Measurements from ENCODE around the gene TMC7.
"Not testable (repeated sequence)": the region's sequence is repeated elsewhere in the genome, so short reads cannot be mapped to it uniquely, and the experiment has no call there.

- not testable (repeated sequence) for TF ChIP-seq POLR2AphosphoS5, CTCF (IDR thresholded peaks at IDR 0.05)
These were observed 27.0 kb upstream of the TMC7 start for GRCh38 chr16:18956658-18957241.

Data from prostate gland (tissue), 2 donors.